ENCODE results near the gene RHOC.

DNA sequence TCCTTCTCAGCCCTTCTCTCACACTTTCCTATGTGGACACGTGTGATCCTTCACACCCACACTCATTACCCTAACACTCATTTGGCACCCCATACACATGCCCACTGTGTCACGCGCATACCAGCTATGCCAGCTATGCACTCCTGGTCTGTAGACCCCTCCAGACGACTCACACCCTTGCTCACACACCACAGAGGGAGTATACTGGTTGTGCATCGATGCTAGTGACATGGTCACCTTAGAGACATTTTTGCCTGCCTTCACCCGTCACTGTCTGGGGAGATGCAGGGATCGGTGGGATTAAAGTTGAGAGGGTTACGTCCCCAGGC is 16.5 kb upstream of the RHOC start:
- no peak for TF ChIP-seq RAD21 (IDR thresholded peaks at IDR 0.05)
- TF ChIP-seq TAF1 (conservative IDR thresholded peaks at IDR 0.05): no peak
- TF ChIP-seq FOXA1 (IDR thresholded peaks at IDR 0.05): no peak
- TF ChIP-seq, protein P1, sequence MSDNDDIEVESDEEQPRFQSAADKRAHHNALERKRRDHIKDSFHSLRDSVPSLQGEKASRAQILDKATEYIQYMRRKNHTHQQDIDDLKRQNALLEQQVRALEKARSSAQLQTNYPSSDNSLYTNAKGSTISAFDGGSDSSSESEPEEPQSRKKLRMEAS (IDR thresholded peaks at IDR 0.05): no peak
- TF ChIP-seq, protein P2, sequence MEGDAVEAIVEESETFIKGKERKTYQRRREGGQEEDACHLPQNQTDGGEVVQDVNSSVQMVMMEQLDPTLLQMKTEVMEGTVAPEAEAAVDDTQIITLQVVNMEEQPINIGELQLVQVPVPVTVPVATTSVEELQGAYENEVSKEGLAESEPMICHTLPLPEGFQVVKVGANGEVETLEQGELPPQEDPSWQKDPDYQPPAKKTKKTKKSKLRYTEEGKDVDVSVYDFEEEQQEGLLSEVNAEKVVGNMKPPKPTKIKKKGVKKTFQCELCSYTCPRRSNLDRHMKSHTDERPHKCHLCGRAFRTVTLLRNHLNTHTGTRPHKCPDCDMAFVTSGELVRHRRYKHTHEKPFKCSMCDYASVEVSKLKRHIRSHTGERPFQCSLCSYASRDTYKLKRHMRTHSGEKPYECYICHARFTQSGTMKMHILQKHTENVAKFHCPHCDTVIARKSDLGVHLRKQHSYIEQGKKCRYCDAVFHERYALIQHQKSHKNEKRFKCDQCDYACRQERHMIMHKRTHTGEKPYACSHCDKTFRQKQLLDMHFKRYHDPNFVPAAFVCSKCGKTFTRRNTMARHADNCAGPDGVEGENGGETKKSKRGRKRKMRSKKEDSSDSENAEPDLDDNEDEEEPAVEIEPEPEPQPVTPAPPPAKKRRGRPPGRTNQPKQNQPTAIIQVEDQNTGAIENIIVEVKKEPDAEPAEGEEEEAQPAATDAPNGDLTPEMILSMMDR (IDR thresholded peaks at IDR 0.05; ENCODE audit: low read depth, low read length, missing input control): no peak
- TF ChIP-seq SP1 (IDR thresholded peaks at IDR 0.05): no peak
- no peak for TF ChIP-seq RXRA (IDR thresholded peaks at IDR 0.05)
- no peak for TF ChIP-seq GABPA (IDR thresholded peaks at IDR 0.05 in 1 of 2, conservative IDR thresholded peaks at IDR 0.05 in 1 of 2)
- TF ChIP-seq JUND (IDR thresholded peaks at IDR 0.05): no peak
- TF ChIP-seq, protein P3, sequence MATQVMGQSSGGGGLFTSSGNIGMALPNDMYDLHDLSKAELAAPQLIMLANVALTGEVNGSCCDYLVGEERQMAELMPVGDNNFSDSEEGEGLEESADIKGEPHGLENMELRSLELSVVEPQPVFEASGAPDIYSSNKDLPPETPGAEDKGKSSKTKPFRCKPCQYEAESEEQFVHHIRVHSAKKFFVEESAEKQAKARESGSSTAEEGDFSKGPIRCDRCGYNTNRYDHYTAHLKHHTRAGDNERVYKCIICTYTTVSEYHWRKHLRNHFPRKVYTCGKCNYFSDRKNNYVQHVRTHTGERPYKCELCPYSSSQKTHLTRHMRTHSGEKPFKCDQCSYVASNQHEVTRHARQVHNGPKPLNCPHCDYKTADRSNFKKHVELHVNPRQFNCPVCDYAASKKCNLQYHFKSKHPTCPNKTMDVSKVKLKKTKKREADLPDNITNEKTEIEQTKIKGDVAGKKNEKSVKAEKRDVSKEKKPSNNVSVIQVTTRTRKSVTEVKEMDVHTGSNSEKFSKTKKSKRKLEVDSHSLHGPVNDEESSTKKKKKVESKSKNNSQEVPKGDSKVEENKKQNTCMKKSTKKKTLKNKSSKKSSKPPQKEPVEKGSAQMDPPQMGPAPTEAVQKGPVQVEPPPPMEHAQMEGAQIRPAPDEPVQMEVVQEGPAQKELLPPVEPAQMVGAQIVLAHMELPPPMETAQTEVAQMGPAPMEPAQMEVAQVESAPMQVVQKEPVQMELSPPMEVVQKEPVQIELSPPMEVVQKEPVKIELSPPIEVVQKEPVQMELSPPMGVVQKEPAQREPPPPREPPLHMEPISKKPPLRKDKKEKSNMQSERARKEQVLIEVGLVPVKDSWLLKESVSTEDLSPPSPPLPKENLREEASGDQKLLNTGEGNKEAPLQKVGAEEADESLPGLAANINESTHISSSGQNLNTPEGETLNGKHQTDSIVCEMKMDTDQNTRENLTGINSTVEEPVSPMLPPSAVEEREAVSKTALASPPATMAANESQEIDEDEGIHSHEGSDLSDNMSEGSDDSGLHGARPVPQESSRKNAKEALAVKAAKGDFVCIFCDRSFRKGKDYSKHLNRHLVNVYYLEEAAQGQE (IDR thresholded peaks at IDR 0.05): no peak
- TF ChIP-seq EGR1 (IDR thresholded peaks at IDR 0.05; ENCODE audit: low read depth in 2 of 2): no peak

Data from liver (tissue), 3 donors.